ACHN (cell line): Measurements from ENCODE around the gene ITPR3.

Experiments
- DNase-seq: peaks from one replicate; pipeline ENCODE4 v3.0.0-alpha.2; 2015
- in situ Hi-C: cut with HindIII; loops from 2 replicates; pipeline ENCODE4 v1.10.0; 2017; ENCODE audit warnings: low sequenced_read_pairs, low pct_ligation_motif_present, low pct_unique_long_range_greater_than_20kb

The ITPR3 gene

DNA sequence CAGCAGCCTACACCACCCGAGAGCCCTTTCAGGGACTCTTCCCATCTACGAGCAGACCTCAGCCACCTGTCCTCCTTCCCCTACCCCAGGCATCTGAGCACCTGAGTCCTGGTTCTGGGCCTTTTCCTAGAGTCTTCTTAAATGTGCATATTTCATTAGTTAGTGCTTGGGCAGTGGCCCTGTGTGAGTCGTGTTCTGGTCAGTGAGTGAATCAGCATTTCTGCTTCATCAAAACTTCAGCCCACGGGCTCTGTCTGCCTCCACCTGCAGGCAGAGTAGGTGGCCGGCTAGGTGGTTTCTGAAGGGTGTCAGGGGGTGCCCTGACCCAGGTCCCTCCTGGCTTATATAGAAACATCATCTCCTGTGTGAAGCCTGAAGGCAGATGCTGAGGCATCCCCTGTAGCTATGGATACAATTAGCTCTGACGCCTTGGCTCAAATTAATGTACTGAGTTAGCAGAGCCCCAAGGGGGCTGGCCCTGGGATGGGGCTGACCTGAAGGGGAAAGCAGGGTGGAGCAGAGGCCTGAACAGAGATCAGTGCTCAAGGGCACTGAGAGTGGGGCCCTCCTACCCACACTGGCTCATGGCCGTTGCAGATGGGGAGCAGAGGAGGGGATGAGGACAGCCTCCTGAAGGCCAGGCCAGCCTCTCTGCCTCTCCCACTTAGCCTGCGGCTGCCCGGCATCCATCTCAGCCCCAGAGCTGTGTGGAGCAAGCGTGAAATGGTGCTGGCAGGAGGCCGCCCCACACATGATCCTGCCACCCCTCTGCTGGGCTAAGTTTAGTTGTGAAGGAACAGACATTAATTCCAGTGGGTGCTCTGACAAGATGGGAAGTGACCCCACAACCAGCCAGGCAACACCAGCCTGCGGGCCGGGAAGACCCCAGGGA is 111.9 kb downstream of the ITPR3 start:
- in situ Hi-C loops, result no loop called here
- DNase-seq, result no peak

DNA sequence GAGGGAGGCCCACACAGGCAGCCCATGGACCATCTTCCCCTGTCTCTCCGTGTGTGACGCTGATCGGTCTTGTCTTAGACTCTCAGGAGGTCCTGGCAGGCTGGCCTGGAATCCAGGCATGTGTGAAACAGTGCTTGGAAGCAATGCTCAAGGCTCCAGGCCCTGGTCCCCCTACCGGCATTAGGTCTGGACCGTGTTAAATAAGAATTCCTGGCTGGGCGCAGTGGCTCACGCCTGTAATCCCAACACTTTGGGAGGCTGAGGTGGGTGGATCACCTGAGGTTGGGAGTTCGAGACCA is 112.5 kb downstream of the ITPR3 start:
- in situ Hi-C loops, result no loop called here
- DNase-seq, result no peak

GRCh38 chr6:33735216-33735615 is 114.1 kb downstream of the ITPR3 start:
- in situ Hi-C loops, result no loop called here
- DNase-seq, result no peak

- in situ Hi-C loops, result no loop called here
- no peak for DNase-seq
These were observed 116.3 kb downstream of the ITPR3 start for GRCh38 chr6:33737267-33738026.

GRCh38 chr6:33738153-33738552 is 117.0 kb downstream of the ITPR3 start:
- no peak for DNase-seq
- in situ Hi-C loops, result no loop called here

- DNase-seq, result no peak
- in situ Hi-C loops, result no loop called here
These were observed 117.8 kb downstream of the ITPR3 start for GRCh38 chr6:33738879-33739278.

- in situ Hi-C loops, result no loop called here
- no peak for DNase-seq
These were observed 118.4 kb downstream of the ITPR3 start for GRCh38 chr6:33739571-33739970.

GRCh38 chr6:33740204-33740608 is 119.1 kb downstream of the ITPR3 start:
- in situ Hi-C loops, result no loop called here
- no peak for DNase-seq

DNA sequence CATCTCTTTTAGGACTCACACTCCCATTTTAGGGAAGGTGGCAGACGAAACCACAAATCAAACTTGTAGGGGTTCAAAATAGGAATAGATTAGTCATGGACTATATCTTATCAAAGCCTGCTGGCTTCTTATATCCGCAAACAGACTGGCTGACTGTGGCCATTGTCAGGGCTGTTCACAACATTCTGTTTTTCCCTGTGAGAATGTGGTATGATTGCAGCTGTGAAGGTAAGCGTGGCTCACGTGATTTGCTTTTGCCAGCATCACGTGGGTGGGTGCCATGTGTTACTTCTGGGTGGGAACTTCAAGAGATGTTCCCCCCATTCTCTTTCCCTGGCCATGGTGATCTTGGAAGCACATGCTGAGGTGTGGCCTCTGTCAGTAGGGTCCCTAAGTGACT is 119.7 kb downstream of the ITPR3 start:
- no peak for DNase-seq
- in situ Hi-C loops, result no loop called here

GRCh38 chr6:33742092-33742491 is 121.0 kb downstream of the ITPR3 start:
- DNase-seq, result no peak
- in situ Hi-C loops, result no loop called here

GRCh38 chr6:33742837-33743236 is 121.7 kb downstream of the ITPR3 start:
- no peak for DNase-seq
- in situ Hi-C loops, result no loop called here

GRCh38 chr6:33744001-33744848 is 123.1 kb downstream of the ITPR3 start:
- DNase-seq, result peak; percentile 63
- in situ Hi-C loops, result no loop called here

GRCh38 chr6:33744895-33745546 is 123.9 kb downstream of the ITPR3 start:
- in situ Hi-C loops, result no loop called here
- no peak for DNase-seq

DNA sequence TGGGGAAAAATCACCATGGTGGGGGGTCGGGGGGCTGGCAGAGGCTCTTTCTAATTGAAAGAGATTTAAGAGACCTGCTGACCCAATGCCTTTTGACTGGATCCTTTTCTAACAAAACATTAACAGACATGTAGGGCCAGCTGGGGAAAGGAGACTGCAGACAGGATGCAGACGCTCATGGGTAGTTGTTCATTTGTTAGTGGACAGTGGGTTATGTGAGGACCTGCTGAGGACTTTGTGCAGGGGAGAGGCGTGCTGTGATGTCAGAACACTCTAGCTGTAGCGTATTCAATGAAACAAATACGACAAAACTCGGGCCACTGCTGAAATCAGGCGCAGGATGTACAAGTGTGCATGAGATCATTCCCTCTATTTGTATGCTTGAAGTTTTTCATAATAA is 124.4 kb downstream of the ITPR3 start:
- in situ Hi-C loops, result no loop called here
- peak; percentile 31 for DNase-seq
